Naive thymus-derived CD8-positive, alpha-beta T cell (primary cell): ENCODE measurements around the gene PTPN4. TPM values are rescaled to one million over a fixed set of nuclear protein-coding genes. Genes with fewer than 3 reads are reported as not detected.

Experiments used
- ATAC-seq, 2 donors: fragments of 150-1000 bp; cut with Tn5 transposase in 1 of 2; sonication (Bioruptor Pico), chemical (Tn5 transposase) in 1 of 2; 1 replicate in 1 of 2; 2 replicates in 1 of 2; pipeline ENCODE4 v1.10.0; 2021; ENCODE audit warnings: mild to moderate bottlenecking in 2 of 2, moderate library complexity in 2 of 2
- POLR2A ChIA-PET: fragments of 350-600 bp; sonication (Branson Sonifier 250); formaldehyde crosslinking; loops from one replicate; lab custom pipeline; 2021; ENCODE audit warnings: antibody characterized with exemption; lab: Charles Lee
- DNase-seq, 10 donors: peaks; one replicate each; pipeline versions ENCODE4 v3.0.0 to v3.0.0-alpha.2; 2020 to 2022
- H3K27ac Mint-ChIP-seq, 10 donors: one replicate each; pipeline ENCODE4 v1.8.0; 2020 to 2022; ENCODE audit warnings: mild to moderate bottlenecking in 10 of 10, mixed read lengths in 10 of 10, moderate library complexity in 4 of 10, inconsistent platforms in 1 of 10
- H3K27me3 Mint-ChIP-seq, 5 donors: one replicate each; pipeline ENCODE4 v1.8.0; 2021 to 2022; ENCODE audit warnings: mixed read lengths in 5 of 5
- H3K36me3 Mint-ChIP-seq, 3 donors: one replicate each; pipeline ENCODE4 v1.8.0; 2020 to 2022; ENCODE audit warnings: mixed read lengths in 3 of 3, mild to moderate bottlenecking in 2 of 3, inconsistent platforms in 1 of 3
- H3K4me1 Mint-ChIP-seq, 4 donors: one replicate each; pipeline ENCODE4 v1.8.0; 2021 to 2022; ENCODE audit warnings: mixed read lengths in 4 of 4
- H3K4me3 Mint-ChIP-seq, 10 donors: one replicate each; pipeline ENCODE4 v1.8.0; 2020 to 2022; ENCODE audit warnings: mild to moderate bottlenecking in 10 of 10, mixed read lengths in 10 of 10, moderate library complexity in 6 of 10, inconsistent platforms in 1 of 10
- H3K9me3 Mint-ChIP-seq, 9 donors: one replicate each; pipeline ENCODE4 v1.8.0; 2020 to 2022; ENCODE audit warnings: mixed read lengths in 9 of 9, mild to moderate bottlenecking in 3 of 9, inconsistent platforms in 1 of 9, moderate library complexity in 1 of 9
- polyA plus RNA-seq, 3 donors: library from polyadenylated mRNA; unstranded; fragments of 300-500 nt; fragmentation: Illumina TruSeq; gene quantifications; one replicate each; pipeline ENCODE4 v1.2.3, GENCODE V29; 2021
- total RNA-seq, 8 experiments: library from RNA in 2 of 8; stranded (reverse) in 2 of 8; gene quantifications; one replicate each; pipeline ENCODE4 v1.2.3 and lab custom pipeline; 2021 to 2026

Gene PTPN4
- total and polyA plus RNA-seq, 5 experiments from 2014 or later = 79.4 to 124 (median 111) TPM

DNA sequence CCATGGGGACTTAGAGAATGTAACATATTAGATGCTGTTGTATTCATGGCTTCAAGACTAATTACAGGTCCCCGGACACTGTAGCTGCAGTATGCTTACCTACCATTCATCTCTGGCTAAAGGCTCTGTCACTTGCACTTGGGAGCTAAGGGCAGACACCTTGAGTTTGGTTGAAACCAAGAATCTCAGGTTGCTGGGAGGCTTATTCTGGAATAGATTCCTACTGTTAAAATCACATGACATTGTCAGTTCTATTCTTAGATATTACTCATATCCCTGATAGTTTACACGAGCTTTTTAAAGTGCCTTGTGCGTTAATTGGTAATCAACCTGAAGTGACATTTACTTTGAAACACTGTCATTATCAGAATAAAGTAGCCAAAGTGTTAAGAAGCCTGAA is 180.2 kb downstream of the PTPN4 start:
- Mint-ChIP-seq H3K27ac (peak overlapping the region in 3 of 10 donors; percentile 20 to 44 (median 37)), H3K4me1 (peaks cover 12 to 72% (median 43%) of the 10 kb centered on the region in 4 donors), H3K9me3 (no peaks in the 10 kb centered on the region), H3K27me3 (no peaks in the 10 kb centered on the region), H3K4me3 (peak overlapping the region in 1 of 10 donors; percentile 31), H3K36me3 (peaks cover 21 to 84% (median 41%) of the 10 kb centered on the region in 3 donors)
- no peak for ATAC-seq
- DNase-seq = no peak
- POLR2A ChIA-PET = no interaction called here

DNA sequence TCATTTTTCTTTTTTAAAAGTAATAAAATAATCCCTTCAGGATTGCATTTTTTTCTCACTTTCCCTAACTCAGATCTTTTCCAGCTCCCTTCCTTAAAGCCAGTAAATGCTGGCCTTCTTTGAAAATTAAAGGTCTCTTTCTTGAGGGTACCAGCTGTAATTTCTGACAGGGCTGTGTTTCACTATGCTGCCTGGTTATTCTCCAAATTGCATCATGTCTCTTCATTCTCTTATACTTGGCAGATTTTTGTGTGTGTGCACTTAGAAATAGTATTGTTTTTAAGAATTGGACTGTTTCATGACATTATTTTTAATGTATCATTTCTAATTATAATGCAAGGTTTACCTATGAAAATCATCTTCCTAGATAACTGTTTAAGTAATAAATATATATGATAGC is 181.1 kb downstream of the PTPN4 start:
- no peaks in the 10 kb centered on the region for H3K27me3 Mint-ChIP-seq
- peaks cover 12 to 71% (median 43%) of the 10 kb centered on the region in 4 donors for H3K4me1 Mint-ChIP-seq
- ATAC-seq = no peak
- H3K9me3 Mint-ChIP-seq = no peaks in the 10 kb centered on the region
- peaks cover 15 to 84% (median 36%) of the 10 kb centered on the region in 3 donors for H3K36me3 Mint-ChIP-seq
- H3K4me3 Mint-ChIP-seq = no peak overlapping the region
- H3K27ac Mint-ChIP-seq = peak overlapping the region in 5 of 10 donors; percentile 4 to 80 (median 22)
- POLR2A ChIA-PET = no interaction called here
- DNase-seq = no peak

DNA sequence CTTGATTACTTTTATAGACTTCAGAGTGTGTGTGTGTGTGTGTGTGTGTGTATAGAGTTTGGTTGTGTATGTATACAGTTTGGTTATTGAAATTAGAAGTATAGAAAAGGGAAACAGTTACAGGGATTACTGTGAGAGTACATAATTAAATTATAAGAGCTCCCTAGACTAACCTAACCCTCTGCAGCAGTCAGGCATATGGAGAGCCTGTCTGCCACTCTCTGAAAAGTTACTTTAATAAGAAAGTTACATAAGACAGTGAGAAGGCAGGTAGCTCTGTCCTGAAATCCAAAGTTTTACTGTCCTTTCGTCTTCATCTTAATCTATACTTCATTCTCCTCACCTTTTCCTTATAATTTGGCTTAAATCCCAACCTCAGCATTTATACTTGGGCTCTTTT is 181.7 kb downstream of the PTPN4 start:
- peak overlapping the region in 1 of 10 donors; percentile 34 for H3K4me3 Mint-ChIP-seq
- no peaks in the 10 kb centered on the region for H3K9me3 Mint-ChIP-seq
- no peaks in the 10 kb centered on the region for H3K27me3 Mint-ChIP-seq
- peak overlapping the region in 5 of 10 donors; percentile 4 to 44 (median 22) for H3K27ac Mint-ChIP-seq
- H3K36me3 Mint-ChIP-seq = peaks cover 12 to 83% (median 30%) of the 10 kb centered on the region in 3 donors
- POLR2A ChIA-PET = no interaction called here
- H3K4me1 Mint-ChIP-seq = peaks cover 11 to 73% (median 40%) of the 10 kb centered on the region in 4 donors
- ATAC-seq = no peak
- no peak for DNase-seq

DNA sequence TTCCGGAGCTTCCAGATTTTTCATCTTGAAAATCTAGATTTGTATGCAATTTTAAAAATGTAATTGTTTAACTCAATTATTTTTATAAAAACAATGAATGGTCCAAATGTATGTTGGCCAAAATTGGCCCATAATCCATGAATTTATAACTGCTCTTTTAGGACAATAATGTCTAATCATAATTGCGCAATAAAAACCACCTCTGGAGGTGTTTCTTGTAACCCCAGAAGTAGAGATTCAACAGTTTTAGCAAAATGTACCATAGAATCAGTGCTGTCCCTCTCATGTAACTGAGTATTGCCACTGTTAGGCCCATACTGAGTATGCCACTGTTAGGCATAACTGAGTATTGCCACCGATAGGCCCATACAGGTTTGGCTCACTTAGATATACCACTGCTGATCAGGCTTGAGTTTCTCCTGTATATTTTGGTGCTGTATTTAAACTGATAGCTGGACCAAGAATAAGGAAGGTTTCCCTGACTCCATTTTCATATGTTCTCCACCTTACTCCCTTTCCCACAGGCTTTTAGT is 182.3 kb downstream of the PTPN4 start:
- peaks cover 6 to 81% (median 26%) of the 10 kb centered on the region in 3 donors for H3K36me3 Mint-ChIP-seq
- no peak for ATAC-seq
- POLR2A ChIA-PET = no interaction called here
- no peaks in the 10 kb centered on the region for H3K9me3 Mint-ChIP-seq
- H3K4me3 Mint-ChIP-seq = peak overlapping the region in 2 of 10 donors; percentile 8 to 20
- no peak for DNase-seq
- H3K27me3 Mint-ChIP-seq = no peaks in the 10 kb centered on the region
- peak overlapping the region in 5 of 10 donors; percentile 6 to 57 (median 20) for H3K27ac Mint-ChIP-seq
- H3K4me1 Mint-ChIP-seq = peaks cover 10 to 71% (median 39%) of the 10 kb centered on the region in 4 donors

DNA sequence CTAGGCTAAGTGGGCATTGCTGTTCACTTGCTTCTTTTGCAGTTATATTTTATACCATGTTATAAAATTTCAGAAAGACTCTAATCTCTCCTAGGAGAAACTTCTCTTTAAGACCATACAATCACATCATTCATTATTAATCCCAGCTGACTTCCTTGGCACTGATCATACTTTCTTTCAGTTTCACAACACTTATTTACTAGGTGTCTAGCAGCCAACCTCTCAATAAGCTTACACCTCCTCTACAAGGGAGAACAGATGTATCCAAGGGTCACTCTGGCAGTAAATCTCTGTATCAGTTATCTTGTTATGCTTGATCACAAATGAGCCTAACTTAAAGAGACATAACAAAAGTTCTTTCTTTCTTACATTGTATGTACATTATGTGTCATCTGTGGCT is 183.3 kb downstream of the PTPN4 start:
- H3K9me3 Mint-ChIP-seq = no peaks in the 10 kb centered on the region
- POLR2A ChIA-PET = interaction anchor here (1.4 kb wide), 1 partner anchor 24 kb away, joined by 4 read pairs; no protein-coding TSS in a partner anchor
- peak overlapping the region in 9 of 10 donors; percentile 4 to 69 (median 24) for H3K27ac Mint-ChIP-seq
- ATAC-seq (no peak), DNase-seq (no peak)
- H3K4me3 Mint-ChIP-seq = peak overlapping the region in 1 of 10 donors; percentile 4
- no peaks in the 10 kb centered on the region for H3K27me3 Mint-ChIP-seq
- peaks cover 12 to 69% (median 43%) of the 10 kb centered on the region in 4 donors for H3K4me1 Mint-ChIP-seq
- H3K36me3 Mint-ChIP-seq = peaks cover 4 to 81% (median 19%) of the 10 kb centered on the region in 3 donors

DNA sequence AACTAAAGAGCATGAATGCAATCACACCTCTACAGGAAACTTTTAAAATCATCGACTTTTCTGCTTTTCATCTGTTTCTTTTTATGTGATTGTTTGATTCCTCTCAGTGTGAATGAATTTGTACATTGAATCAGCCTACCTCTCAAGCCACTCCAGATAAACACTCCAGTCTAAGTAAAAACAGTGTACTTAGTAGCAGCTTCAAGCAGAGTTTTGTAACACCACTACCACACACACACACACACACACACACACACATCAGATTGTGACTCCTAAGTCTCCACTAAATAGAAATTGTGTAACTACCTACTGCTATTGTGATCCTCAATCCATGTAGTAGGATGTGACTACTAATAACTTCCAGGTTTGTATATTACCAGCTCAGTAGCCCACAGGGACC is 187.8 kb downstream of the PTPN4 start:
- ATAC-seq = no peak
- POLR2A ChIA-PET = interaction anchor here (0.7 kb wide), 1 partner anchor 74 kb away, joined by 3 read pairs; no protein-coding TSS in a partner anchor

DNA sequence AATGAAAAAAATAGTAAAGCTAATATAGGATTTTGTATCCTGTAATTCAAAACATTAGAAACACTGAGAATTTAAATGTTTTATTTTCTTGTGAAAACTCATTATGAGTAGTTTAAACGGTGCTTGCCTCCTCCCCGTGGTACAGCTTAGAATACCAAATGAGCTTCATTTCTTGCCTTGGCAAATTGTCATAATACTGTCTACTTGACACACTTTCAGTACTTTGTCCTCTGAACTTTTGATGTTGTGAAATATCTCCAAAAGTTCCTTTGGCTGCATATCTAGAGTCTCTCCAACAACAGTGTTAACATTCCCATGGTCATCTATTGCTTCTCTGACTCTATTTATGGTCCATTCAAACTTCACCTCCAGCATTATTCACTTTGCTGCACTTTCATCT is 191.2 kb downstream of the PTPN4 start:
- H3K27me3 Mint-ChIP-seq = no peaks in the 10 kb centered on the region
- H3K4me3 Mint-ChIP-seq = no peak overlapping the region
- peaks cover 29 to 86% (median 41%) of the 10 kb centered on the region in 3 donors for H3K36me3 Mint-ChIP-seq
- H3K27ac Mint-ChIP-seq = peak overlapping the region in 6 of 10 donors; percentile 10 to 58 (median 41)
- POLR2A ChIA-PET = interaction anchor here (0.6 kb wide), 1 partner anchor 196 kb away, joined by 4 read pairs; no protein-coding TSS in a partner anchor
- peaks cover 12 to 33% (median 24%) of the 10 kb centered on the region in 4 donors for H3K4me1 Mint-ChIP-seq
- ATAC-seq (no peak), DNase-seq (no peak)
- no peaks in the 10 kb centered on the region for H3K9me3 Mint-ChIP-seq

More for the DNA sequence above, 187.8 kb downstream of the PTPN4 start:
- Mint-ChIP-seq H3K36me3 (peaks cover 10 to 88% (median 25%) of the 10 kb centered on the region in 3 donors), H3K4me1 (peaks cover 18 to 52% (median 39%) of the 10 kb centered on the region in 4 donors), H3K9me3 (no peaks in the 10 kb centered on the region), H3K27me3 (no peaks in the 10 kb centered on the region), H3K4me3 (no peak overlapping the region), H3K27ac (peak overlapping the region in 6 of 10 donors; percentile 13 to 66 (median 26))
- DNase-seq = no peak

DNA sequence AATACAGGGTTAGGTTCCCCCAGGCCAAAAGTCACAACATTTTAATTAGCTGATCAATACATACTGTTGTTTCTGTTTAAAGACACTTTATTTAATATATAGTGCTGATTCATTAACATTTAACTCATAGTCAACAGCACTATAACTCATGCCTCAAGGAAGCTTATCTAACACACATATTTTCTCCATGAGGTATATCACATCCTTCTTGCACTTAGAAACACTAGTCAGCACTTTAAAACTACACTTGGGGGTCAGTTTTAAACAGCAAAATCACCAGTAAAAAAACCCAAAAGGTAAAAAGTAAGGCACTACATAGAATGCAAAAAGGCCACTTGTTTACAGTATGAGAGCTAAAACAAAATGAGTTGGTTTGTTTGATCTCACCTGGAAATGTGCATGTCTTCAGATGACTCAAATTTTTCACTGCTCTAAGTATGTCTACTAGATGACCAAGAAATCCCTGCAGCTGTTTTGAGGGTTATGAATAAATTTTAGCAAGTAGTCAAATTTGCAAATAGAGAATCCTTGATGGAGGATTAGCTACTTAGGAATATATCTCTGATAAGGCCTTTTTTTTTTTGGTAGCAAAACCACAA is 199.0 kb downstream of the PTPN4 start:
- Mint-ChIP-seq H3K27ac (peak overlapping the region in 7 of 10 donors; percentile 14 to 74 (median 64)), H3K4me3 (no peak overlapping the region), H3K9me3 (no peaks in the 10 kb centered on the region), H3K4me1 (peaks cover 2 to 27% (median 6%) of the 10 kb centered on the region in 4 donors), H3K27me3 (no peaks in the 10 kb centered on the region), H3K36me3 (peaks cover 17 to 77% (median 49%) of the 10 kb centered on the region in 3 donors)
- ATAC-seq = no peak
- POLR2A ChIA-PET = interaction anchor here (0.6 kb wide), 1 partner anchor 85 kb away, joined by 4 read pairs; no protein-coding TSS in a partner anchor
- DNase-seq = no peak

DNA sequence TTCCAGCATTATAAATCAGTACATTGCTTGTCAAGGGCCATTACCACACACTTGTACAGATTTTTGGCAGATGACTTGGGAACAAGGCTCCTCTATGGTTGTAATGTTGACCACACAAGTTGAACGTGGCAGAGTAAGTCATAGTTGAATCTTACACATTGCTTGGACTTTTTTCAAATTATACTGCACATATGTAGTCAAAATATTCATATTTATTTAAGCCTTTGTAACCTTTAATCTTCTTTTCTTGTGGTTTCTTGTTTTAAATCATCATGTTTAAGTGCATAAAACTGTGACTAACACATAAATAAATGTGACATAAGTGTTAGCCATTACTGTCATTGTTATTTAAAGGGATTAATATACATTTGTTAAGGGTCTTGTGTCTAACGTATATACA is 201.1 kb downstream of the PTPN4 start:
- no peaks in the 10 kb centered on the region for H3K9me3 Mint-ChIP-seq
- H3K4me3 Mint-ChIP-seq = no peak overlapping the region
- ATAC-seq = no peak
- peaks cover 15 to 80% (median 57%) of the 10 kb centered on the region in 3 donors for H3K36me3 Mint-ChIP-seq
- no peak for DNase-seq
- peak overlapping the region in 4 of 10 donors; percentile 11 to 74 (median 28) for H3K27ac Mint-ChIP-seq
- peaks cover 5 to 22% (median 7%) of the 10 kb centered on the region in 4 donors for H3K4me1 Mint-ChIP-seq
- no peaks in the 10 kb centered on the region for H3K27me3 Mint-ChIP-seq
- POLR2A ChIA-PET = no interaction called here

DNA sequence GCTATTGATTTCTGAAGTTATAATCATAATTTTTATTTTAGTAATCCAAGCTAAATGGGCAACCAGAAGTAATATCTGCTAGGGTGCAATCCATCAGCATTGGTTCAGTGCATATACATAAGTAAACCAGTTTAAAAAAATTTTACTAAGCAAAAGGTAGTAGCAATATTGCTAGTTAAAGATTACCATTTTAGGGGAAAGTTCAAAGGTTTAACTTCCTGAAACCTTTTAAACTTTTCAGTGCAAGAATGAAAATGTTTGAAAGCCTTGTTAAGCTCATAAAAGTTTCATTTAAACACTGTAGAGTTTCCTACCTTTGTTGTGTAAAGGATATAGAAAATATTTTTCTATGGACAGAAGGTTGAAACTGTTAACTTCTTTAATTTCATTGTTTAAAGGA is 222.2 kb downstream of the PTPN4 start:
- ATAC-seq = no peak
- Mint-ChIP-seq H3K27me3 (no peaks in the 10 kb centered on the region), H3K4me1 (peaks cover 1 to 8% (median 5%) of the 10 kb centered on the region in 4 donors), H3K36me3 (peaks cover 3 to 18% (median 5%) of the 10 kb centered on the region in 3 donors), H3K9me3 (peaks cover 0 to 4% (median 0%) of the 10 kb centered on the region in 9 donors), H3K4me3 (no peak overlapping the region), H3K27ac (peak overlapping the region in 1 of 10 donors; percentile 12)
- POLR2A ChIA-PET = no interaction called here
- no peak for DNase-seq

DNA sequence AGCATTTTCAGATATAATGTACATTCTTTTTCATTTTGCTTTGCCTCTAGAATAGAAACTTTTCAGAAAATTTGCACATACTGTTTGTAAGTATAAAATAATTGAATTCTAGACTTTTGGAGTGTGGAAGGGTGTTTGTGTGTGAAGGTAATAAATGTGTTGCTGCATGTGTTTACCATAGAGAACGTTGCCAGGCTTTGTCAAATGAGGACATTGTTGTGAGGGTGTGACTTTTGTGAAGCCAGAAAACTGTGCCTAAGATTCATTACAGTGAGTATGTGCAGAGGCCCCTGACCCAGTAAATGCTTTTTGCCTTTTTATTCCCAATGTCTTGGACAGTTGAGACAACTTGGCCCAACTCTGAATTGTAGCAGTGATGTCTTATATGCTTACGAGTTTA is 222.8 kb downstream of the PTPN4 start:
- POLR2A ChIA-PET = no interaction called here
- DNase-seq (no peak), ATAC-seq (no peak)
- peaks cover 0 to 12% (median 5%) of the 10 kb centered on the region in 3 donors for H3K36me3 Mint-ChIP-seq
- H3K4me1 Mint-ChIP-seq = peaks cover 1 to 8% (median 5%) of the 10 kb centered on the region in 4 donors
- H3K27ac Mint-ChIP-seq = peak overlapping the region in 3 of 10 donors; percentile 12 to 46 (median 22)
- no peak overlapping the region for H3K4me3 Mint-ChIP-seq
- peaks cover 0 to 4% (median 0%) of the 10 kb centered on the region in 9 donors for H3K9me3 Mint-ChIP-seq
- no peaks in the 10 kb centered on the region for H3K27me3 Mint-ChIP-seq

DNA sequence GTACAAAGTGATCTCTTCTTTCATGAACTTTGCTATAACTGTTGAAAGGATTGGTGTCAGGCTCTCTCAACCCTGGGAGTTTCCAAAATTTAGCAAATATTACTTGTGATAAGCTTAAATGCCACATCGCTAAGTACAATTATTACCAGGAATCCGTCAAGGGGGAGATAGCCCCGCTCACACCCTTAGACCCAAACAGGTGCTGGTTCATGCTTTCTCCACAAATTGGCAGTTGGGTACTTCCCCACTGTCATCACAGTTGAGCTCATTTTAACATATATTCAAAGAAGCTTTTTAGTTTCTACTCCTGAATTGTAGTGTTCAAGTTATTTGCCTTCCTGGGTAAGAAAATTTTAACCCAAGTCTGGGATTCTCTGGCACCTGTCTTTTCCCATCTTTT is 223.4 kb downstream of the PTPN4 start:
- DNase-seq (no peak), ATAC-seq (no peak)
- Mint-ChIP-seq H3K4me1 (peaks cover 1 to 8% (median 5%) of the 10 kb centered on the region in 4 donors), H3K9me3 (peaks cover 0 to 4% (median 0%) of the 10 kb centered on the region in 9 donors), H3K27ac (peak overlapping the region in 1 of 10 donors; percentile 18), H3K27me3 (no peaks in the 10 kb centered on the region), H3K36me3 (peaks cover 0 to 9% (median 5%) of the 10 kb centered on the region in 3 donors), H3K4me3 (no peak overlapping the region)
- POLR2A ChIA-PET = interaction anchor here (0.6 kb wide), 1 partner anchor 13 kb away, joined by 3 read pairs; no protein-coding TSS in a partner anchor
